HAP-1 (cell line): Measurements from ENCODE around the gene NRG2.

Experiments used
- DNase-seq, 2 experiments: peaks; one replicate each; pipeline ENCODE4 v3.0.0-alpha.2; 2016 to 2020; ENCODE audit warnings: low spot score in 2 of 2
- H3K27me3 ChIP-seq: fragments of 250-450 bp; sonication (Bioruptor Pico); 2 replicates; pipeline ENCODE4 v1.5.1; 2020; ENCODE audit warnings: low read depth, mild to moderate bottlenecking, moderate library complexity
- H3K36me3 ChIP-seq: fragments of 250-450 bp; sonication (Bioruptor Pico); replicated peaks from 2 replicates; pipeline ENCODE4 v1.5.1; 2020; ENCODE audit warnings: mild to moderate bottlenecking
- H3K4me1 ChIP-seq: fragments of 250-450 bp; sonication (Bioruptor Pico); 2 replicates; pipeline ENCODE4 v1.5.1; 2020; ENCODE audit warnings: mild to moderate bottlenecking
- H3K4me3 ChIP-seq: fragments of 250-450 bp; sonication (Bioruptor Pico); 2 replicates; pipeline ENCODE4 v1.5.1; 2020; ENCODE audit warnings: mild to moderate bottlenecking, moderate library complexity
- H3K9me3 ChIP-seq: fragments of 250-450 bp; sonication (Bioruptor Pico); 2 replicates; pipeline ENCODE4 v1.5.1; 2020; ENCODE audit warnings: mild to moderate bottlenecking, moderate library complexity
- in situ Hi-C: fragments of 300-500 bp; cut with MboI; formaldehyde crosslinking; loops from 3 replicates; pipeline ENCODE4 v1.14.3; 2020; ENCODE audit warnings: low sequenced_read_pairs, inconsistent platforms, mixed read lengths

NRG2 gene

DNA sequence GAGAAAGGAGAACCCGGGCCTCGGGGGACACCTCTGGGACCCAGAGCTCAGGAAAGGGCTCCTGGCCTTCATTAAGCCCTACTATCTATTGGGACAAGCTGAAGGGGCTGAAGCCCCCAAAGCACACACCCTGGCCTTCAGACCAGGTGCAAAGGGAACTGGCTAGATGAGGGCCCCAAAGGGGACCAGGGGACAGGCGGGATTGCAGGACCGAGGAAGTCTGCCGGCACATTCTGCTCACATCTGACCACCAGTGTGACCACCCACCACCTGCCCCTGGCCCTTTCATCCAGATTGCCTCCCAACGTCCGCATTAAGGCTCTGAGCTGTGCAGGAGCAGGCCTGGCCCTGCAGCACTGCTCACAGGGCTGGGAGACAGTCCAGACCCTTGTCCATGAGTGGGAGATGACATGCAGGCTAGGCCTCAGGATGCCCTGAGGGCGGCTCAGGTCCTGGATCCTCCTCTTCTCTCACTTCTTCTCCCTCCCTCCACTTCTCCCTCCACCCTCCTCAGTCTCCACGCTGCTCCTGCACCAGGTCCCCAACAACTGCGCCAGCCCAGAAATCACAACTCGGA is 228.3 kb downstream of the NRG2 start:
- DNase-seq = no peak
- Histone ChIP-seq H3K36me3 (no peaks in the 10 kb centered on the region), H3K4me3 (no peak overlapping the region), H3K4me1 (no peaks in the 10 kb centered on the region), H3K9me3 (no peaks in the 10 kb centered on the region), H3K27me3 (no peaks in the 10 kb centered on the region)
- in situ Hi-C loops = no loop called here

DNA sequence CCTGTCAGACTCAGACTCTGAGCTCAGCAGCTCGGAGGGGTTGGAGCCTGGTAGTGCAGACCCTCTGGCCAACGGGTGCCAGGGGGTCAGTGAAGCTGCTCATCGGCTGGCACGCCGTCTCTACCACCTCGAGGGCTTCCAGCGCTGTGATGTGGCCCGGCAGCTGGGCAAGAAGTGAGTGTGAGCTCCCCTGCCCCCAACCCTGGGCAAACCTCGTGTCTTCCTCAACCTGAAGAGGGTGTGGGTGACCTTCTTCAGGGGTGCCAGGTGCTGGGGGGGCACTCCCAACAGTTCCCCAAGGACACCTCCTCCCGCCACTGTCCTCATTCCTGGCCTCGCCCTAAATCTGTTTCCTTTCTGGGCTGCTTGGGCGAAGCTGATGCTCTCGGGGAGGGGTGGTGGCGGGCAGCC is 228.9 kb downstream of the NRG2 start:
- no peak for DNase-seq
- Histone ChIP-seq H3K4me1 (no peaks in the 10 kb centered on the region), H3K36me3 (no peaks in the 10 kb centered on the region), H3K9me3 (no peaks in the 10 kb centered on the region), H3K27me3 (no peaks in the 10 kb centered on the region), H3K4me3 (no peak overlapping the region)
- in situ Hi-C loops = no loop called here

DNA sequence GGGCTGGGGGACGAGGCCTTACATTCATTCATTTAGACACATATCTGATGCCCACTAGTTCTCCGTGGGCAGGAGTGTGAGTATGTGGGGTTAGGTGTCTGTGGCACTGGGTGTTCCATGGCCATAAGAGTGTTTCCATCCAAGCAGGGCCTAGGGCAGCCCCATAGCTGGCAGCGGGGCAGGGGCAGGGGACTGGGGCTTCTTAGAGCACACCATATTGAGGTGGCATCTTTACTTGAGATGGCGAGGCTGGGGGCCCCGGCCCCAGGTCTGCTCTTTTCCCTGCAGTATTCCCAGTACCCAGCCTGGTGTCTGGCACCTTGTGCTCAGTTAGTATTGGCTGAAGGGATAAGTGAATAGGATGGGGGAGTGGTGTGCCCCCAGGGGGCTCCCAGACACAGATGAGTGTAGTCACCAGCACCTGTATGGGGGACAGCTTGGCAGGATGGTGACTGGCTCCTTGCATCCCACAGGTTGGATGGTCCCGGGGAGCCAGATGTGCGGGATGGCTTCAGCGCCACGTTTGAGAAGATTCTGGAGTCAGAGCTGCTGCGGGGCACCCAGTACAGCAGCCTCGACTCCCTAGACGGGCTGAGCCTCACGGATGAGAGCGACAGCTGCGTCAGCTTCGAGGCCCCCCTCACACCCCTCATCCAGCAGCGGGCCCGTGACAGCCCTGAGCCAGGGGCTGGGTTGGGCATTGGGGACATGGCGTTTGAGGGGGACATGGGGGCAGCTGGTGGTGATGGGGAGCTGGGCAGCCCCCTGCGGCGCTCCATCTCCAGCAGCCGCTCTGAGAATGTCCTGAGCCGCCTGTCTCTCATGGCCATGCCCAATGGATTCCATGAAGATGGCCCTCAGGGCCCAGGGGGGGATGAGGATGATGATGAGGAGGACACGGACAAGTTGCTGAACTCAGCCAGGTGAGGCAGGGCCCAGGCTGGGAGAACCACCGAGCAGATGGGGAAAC is 230.0 kb downstream of the NRG2 start:
- no peak for DNase-seq
- H3K36me3 ChIP-seq = no peaks in the 10 kb centered on the region
- H3K9me3 ChIP-seq = no peaks in the 10 kb centered on the region
- in situ Hi-C loops = no loop called here
- no peaks in the 10 kb centered on the region for H3K4me1 ChIP-seq
- no peaks in the 10 kb centered on the region for H3K27me3 ChIP-seq
- H3K4me3 ChIP-seq = no peak overlapping the region

DNA sequence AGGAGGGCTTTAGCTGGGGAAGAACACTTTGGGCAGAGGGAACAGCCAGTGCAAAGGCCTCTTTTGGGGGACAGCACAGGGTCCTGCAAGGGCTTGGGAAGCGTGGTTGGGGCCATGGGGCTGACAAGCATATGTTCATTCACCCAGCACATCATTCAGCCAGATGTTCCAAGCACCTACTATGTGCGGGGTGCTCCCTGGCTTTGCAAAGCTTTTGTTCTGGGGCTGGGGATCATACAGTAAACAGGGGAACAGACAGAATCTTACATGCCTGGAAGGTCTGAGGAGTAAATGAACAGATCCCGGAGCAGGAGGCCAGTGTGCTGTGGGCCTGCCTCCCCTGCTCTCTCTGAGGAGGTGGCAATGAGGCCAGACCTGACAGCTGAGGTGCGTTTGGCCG is 230.8 kb downstream of the NRG2 start:
- H3K4me1 ChIP-seq = no peaks in the 10 kb centered on the region
- H3K4me3 ChIP-seq = no peak overlapping the region
- H3K9me3 ChIP-seq = no peaks in the 10 kb centered on the region
- in situ Hi-C loops = no loop called here
- DNase-seq = no peak
- H3K36me3 ChIP-seq = no peaks in the 10 kb centered on the region
- H3K27me3 ChIP-seq = no peaks in the 10 kb centered on the region

DNA sequence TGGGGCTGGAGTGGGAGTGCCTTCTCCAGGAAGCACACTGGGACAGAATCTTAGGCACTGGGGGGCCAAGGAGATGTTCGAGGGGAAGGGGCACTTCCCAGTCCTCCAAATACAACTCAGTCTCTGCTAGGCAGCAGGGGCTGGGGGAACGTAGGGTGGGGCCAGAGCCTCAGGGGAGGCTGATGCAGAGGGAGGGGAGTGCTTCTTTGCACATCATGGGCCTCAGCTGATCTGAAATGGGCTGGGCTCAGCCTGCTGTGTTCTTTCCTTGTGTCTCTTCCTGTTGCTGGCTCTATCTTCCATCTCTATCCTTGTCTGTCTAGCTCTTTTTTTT is 231.9 kb downstream of the NRG2 start:
- no peaks in the 10 kb centered on the region for H3K27me3 ChIP-seq
- H3K4me3 ChIP-seq = no peak overlapping the region
- H3K36me3 ChIP-seq = no peaks in the 10 kb centered on the region
- no peaks in the 10 kb centered on the region for H3K9me3 ChIP-seq
- no peaks in the 10 kb centered on the region for H3K4me1 ChIP-seq
- no peak for DNase-seq
- in situ Hi-C loops = no loop called here

DNA sequence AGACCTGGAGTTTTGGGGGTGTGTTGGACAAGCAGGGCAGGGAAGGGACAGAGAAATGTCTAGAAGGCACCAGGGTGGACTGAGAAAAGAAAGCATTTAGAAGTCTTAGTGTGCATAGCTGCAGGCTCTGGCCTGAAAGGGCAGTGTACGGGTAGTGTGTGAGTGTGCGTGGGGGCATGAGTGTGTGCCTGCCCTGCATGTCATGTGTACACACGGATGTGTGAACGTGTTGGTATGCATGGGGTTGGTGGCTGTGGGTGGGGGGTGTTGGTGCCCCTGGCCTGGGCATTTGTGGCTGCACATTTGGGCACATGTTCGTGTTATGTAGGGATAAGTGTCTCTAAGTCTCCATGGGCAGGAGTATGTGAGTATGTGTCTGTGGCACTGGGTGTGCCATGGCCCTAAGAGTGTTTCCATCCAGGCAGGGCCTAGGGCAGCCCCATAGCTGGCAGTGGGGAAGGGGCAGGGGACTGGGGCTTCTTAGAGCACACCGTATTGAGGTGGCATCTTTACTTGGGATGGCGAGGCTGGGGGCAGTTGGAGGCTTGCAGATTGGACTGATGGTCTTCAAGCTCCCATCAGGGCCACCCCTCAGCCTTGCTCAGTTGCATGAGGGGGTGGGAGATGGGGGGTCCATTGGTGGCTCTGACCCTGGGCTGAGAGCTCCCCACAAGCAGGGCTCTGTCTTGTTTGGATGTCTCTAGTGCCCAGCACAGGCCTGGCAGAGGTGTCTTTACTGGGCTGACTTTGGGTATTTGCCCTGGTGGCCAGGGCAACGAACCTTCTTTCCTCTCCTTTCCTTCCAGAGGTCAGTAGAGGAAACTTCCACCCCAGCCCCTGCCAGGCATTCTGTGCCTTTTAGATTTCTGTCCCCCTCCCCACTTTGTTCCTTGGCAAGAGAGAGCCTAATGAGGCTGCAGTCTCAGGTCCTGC is 232.5 kb downstream of the NRG2 start:
- in situ Hi-C loops = no loop called here
- H3K27me3 ChIP-seq = no peaks in the 10 kb centered on the region
- H3K36me3 ChIP-seq = no peaks in the 10 kb centered on the region
- no peaks in the 10 kb centered on the region for H3K9me3 ChIP-seq
- no peak overlapping the region for H3K4me3 ChIP-seq
- no peak for DNase-seq
- H3K4me1 ChIP-seq = no peaks in the 10 kb centered on the region

DNA sequence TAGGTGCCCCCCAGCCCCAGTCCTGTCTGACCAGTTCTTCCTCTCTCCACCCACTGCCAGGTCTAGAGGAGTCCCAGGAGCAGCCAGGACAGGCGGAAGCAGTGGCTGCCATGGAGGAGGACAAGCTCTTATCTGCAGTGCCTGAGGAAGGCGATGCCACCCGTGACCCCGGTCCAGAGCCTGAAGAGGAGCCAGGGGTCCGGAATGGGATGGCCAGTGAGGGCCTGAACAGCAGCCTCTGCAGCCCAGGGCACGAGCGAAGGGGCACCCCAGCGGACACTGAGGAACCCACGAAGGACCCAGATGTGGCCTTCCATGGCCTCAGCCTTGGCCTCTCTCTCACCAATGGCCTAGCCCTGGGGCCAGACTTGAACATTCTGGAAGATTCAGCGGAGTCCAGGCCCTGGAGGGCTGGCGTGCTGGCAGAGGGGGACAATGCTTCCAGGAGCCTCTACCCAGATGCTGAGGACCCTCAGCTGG is 233.7 kb downstream of the NRG2 start:
- no peaks in the 10 kb centered on the region for H3K9me3 ChIP-seq
- no peak for DNase-seq
- no peaks in the 10 kb centered on the region for H3K4me1 ChIP-seq
- in situ Hi-C loops = no loop called here
- H3K4me3 ChIP-seq = no peak overlapping the region
- H3K36me3 ChIP-seq = no peaks in the 10 kb centered on the region
- no peaks in the 10 kb centered on the region for H3K27me3 ChIP-seq

DNA sequence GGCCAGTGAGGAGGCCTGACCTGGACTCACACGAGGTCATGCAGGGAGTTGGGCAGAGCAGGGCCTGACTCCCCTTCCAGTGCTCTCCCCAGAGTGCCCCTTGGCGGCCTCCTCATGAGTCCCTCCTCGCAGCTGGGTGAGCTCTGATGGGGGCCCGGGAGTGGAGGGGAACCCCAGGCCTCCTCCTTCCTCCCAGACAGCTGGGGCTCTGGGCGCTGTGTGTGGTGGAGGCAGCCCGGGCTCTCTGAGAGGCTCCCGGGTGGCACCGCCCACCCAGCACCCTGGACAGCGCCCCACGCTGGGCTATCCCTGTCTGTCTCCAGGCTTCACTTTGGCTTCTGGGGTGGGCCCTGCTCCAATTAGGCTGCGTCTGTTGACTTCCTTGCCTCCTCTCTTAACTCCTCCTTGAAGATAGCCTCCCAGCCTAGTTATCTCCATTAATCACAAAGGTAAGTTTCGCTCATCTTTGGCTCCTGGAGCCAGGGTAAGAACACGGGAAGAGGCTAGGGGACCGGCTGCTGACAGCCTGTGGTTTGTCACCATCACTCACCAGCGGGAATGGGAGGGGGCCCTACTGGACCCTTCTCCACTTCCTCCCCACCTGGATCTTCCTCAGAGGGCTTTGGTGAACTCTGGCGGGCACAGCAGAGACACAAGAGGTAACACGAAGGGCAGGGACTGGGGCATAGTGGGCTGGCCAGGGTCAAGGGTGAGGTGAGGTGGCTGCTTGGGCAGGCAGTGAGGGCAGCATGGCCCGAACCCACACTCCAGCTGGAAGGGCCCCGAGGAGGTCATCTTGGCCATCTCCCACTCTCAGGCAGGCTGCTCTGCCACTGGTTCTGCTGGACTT is 234.4 kb downstream of the NRG2 start:
- Histone ChIP-seq H3K36me3 (no peaks in the 10 kb centered on the region), H3K4me3 (no peak overlapping the region), H3K9me3 (no peaks in the 10 kb centered on the region), H3K27me3 (no peaks in the 10 kb centered on the region), H3K4me1 (no peaks in the 10 kb centered on the region)
- in situ Hi-C loops = no loop called here
- peak in 1 of 2 experiments; percentile 71 for DNase-seq

DNA sequence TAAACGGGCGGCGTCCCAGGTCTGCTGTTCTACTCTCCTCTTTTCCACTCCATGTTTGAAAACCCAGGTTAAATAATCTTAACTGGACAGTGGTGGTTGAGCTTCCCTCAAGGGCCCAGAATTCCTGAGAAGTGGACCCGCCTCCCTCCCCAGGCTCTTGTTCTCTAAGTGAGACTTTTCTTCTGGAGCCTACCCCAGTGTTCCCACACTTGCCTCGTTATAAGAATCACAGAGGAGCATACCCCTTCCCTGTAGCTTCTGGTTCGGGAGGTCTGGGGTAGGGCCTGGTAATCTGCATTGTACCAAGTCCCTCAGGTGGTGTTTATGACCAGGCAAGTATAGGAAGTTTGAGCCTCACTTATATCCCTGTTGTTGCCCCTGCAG is 235.5 kb downstream of the NRG2 start:
- no peaks in the 10 kb centered on the region for H3K9me3 ChIP-seq
- no peaks in the 10 kb centered on the region for H3K36me3 ChIP-seq
- in situ Hi-C loops = no loop called here
- H3K27me3 ChIP-seq = no peaks in the 10 kb centered on the region
- no peak overlapping the region for H3K4me3 ChIP-seq
- DNase-seq = no peak
- no peaks in the 10 kb centered on the region for H3K4me1 ChIP-seq

DNA sequence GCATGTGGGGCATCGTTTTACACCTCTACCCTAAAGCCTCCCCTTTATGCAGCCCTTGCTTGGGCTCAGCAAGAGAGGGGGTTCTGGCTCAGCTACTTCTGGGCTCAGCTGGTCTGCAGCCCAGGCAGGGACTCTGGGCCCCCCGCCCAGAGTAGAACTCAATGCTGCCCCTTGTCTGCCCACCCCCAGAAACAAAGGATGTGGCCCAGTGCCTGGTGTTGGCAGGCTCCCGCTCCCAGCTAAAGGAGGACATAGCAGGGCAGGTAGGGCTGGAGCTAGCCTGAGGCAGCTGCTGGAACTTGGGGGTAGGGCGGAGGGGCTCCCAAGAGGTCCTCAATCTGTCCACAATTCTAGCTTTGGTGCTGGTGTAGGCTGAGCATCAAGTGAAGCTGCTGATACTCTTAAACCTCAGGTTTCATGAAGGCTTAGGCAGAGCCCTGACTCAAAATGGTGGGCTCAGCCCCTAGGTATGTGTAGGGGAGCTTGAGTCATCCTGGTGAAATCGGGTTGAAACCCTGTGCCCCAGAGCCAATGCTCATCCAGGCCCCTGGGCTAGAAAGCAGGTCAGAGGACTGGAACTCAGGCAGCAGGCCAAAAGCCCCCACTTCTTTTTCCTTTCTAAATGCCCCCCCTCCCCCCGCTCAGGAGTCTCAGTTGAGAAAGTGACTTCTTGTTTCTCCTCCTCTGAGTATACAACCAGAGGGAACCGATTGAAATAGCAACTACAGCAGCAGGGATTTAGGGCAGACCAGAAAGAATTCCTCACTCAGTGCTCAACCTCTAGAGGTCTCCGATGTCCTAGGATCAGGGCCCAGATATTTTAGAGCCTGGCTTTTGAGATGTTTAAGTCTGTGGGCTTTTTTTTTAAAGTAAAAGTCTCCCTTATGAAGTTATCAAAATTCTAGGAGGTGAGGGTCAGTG is 236.1 kb downstream of the NRG2 start:
- Histone ChIP-seq H3K9me3 (no peaks in the 10 kb centered on the region), H3K36me3 (no peaks in the 10 kb centered on the region), H3K27me3 (no peaks in the 10 kb centered on the region), H3K4me1 (no peaks in the 10 kb centered on the region), H3K4me3 (no peak overlapping the region)
- in situ Hi-C loops = no loop called here
- no peak for DNase-seq

DNA sequence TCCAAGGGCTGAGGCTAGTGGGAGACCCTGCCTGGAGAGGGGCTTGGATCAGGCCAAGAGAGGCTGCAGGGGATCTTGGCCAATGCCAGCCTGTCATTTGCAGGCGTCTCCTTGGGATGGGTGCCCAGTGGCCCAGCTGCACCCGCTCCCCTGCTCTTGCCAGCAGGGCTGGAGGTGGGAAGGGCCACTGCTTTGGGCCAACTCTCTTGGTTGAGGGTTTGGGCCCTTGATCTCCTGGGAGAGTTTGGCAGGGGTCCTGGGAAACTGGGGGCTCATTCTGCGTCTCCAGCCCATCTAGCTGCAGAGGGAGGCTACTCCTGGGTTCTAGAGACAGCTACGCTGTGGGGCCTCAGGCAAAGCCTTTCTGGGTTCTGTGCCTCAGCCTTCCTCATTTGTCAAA is 237.0 kb downstream of the NRG2 start:
- peaks cover 3% of the 10 kb centered on the region; the same call in 1 of the 2 replicates for H3K27me3 ChIP-seq

DNA sequence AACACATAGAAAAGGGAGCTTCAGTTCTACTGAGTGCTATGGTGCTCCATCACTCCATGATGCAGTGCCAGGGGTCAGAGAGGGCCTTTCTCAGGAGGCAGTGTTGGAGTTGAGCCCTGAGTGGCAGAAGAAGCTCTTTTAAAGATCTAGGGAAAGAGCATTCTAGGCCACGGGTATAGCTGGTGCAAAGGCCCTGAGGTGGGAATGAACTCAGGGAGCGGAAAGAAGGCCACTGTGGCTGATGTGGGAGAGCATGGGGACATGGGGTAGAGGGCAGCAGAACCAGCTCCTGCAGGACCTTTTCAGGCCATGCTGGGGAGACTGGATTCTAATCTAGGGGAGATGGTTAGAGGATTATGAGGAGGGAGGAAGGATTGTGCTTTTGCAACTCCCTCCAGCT is 237.6 kb downstream of the NRG2 start:
- Histone ChIP-seq H3K4me3 (no peak overlapping the region), H3K4me1 (no peaks in the 10 kb centered on the region), H3K36me3 (no peaks in the 10 kb centered on the region), H3K9me3 (no peaks in the 10 kb centered on the region), H3K27me3 (peaks cover 3% of the 10 kb centered on the region; the same call in 1 of the 2 replicates)
- DNase-seq = no peak
- in situ Hi-C loops = no loop called here

More for the DNA sequence above, 237.0 kb downstream of the NRG2 start:
- Histone ChIP-seq H3K36me3 (no peaks in the 10 kb centered on the region), H3K4me1 (no peaks in the 10 kb centered on the region), H3K4me3 (no peak overlapping the region), H3K9me3 (no peaks in the 10 kb centered on the region)
- in situ Hi-C loops = no loop called here
- DNase-seq = no peak
